ENCODE data around the gene TYRO3. TPM values are rescaled to one million over a fixed set of nuclear protein-coding genes. Genes with fewer than 3 reads are reported as not detected.

The TYRO3 gene
- total and polyA plus RNA-seq, 2 of the 13 experiments (the other 11 are each of a cell fraction or from before 2014, with no cell fraction given) = 24.0 to 43.6 TPM

GRCh38 chr15:41535544-41535943 lies 23.5 kb upstream of the TYRO3 start:
- no peaks in the 10 kb centered on the region for H3K4me1 ChIP-seq (ENCODE audit: insufficient read depth, low read length)
- CTCF ChIA-PET (ENCODE audit: low intra/inter-chr PET ratio, low total read pairs) = no interaction called here
- ATAC-seq = no peak
- no peaks in the 10 kb centered on the region for H4K20me1 ChIP-seq (ENCODE audit: insufficient read depth, low read length)
- 100% methylated on average over 1 of the region's 1 CpG for WGBS (ENCODE audit: low lambda C conversion rate)
- no peaks in the 10 kb centered on the region for H3K9me3 ChIP-seq (ENCODE audit: low read length)
- H3K27me3 ChIP-seq (ENCODE audit: control insufficient read depth in 1 of 2, insufficient read depth in 2 of 2, low read length in 2 of 2) = no peaks in the 10 kb centered on the region
- in situ Hi-C loops (cut with HindIII; ENCODE audit: extremely low pct_ligation_motif_present, low pct_unique_long_range_greater_than_20kb) (no loop called here), intact Hi-C loops (cut with micrococcal nuclease; ENCODE audit: unreplicated experiment) (no loop called here)
- POLR2A ChIA-PET = no interaction called here
- no peak for FAIRE-seq
- TSS peak; percentile 33 for BruUV-seq (replicated peaks)
- no peak overlapping the region for H2AFZ ChIP-seq (ENCODE audit: low read length)
- no peak overlapping the region for H3K27ac ChIP-seq (ENCODE audit: extremely low read length, insufficient read depth, low read length)
- no peak overlapping the region for H3K9ac ChIP-seq (ENCODE audit: insufficient read depth, low read depth, low read length)
- no peaks in the 10 kb centered on the region for H3K79me2 ChIP-seq (ENCODE audit: insufficient read depth, low read length)
- peaks cover 20 to 45% of the 10 kb centered on the region in 2 experiments for H3K36me3 ChIP-seq (replicated peaks in 1 of 2; ENCODE audit: control insufficient read depth in 1 of 2, insufficient read depth in 2 of 2, low read length in 2 of 2)
- no peak overlapping the region for H3K4me3 ChIP-seq (replicated peaks in 1 of 3; ENCODE audit: insufficient read depth in 1 of 3, low read depth in 2 of 3, low read length in 3 of 3)
- no peak for DNase-seq (ENCODE audit: low spot score)
- TF ChIP-seq ZBTB21 (CRISPR knock-in tag; IDR thresholded peaks at IDR 0.05) (no peak), MTA1 (CRISPR knock-in tag; IDR thresholded peaks at IDR 0.05; ENCODE audit: borderline replicate concordance) (no peak), FOXJ3 (CRISPR knock-in tag; IDR thresholded peaks at IDR 0.05; ENCODE audit: borderline replicate concordance) (no peak), BCL3 (CRISPR knock-in tag; IDR thresholded peaks at IDR 0.05) (no peak), ZNF574 (CRISPR knock-in tag; IDR thresholded peaks at IDR 0.05) (no peak), ZMAT5 (CRISPR knock-in tag; IDR thresholded peaks at IDR 0.05; ENCODE audit: borderline replicate concordance, low read depth) (no peak), NFKB2 (CRISPR knock-in tag; IDR thresholded peaks at IDR 0.05; ENCODE audit: borderline replicate concordance) (no peak), PHF21A (CRISPR knock-in tag; IDR thresholded peaks at IDR 0.05) (no peak), ZNF383 (CRISPR knock-in tag; IDR thresholded peaks at IDR 0.05; ENCODE audit: borderline replicate concordance) (no peak), TOPORS (CRISPR knock-in tag; IDR thresholded peaks at IDR 0.05) (no peak), ZMYM2 (CRISPR knock-in tag; IDR thresholded peaks at IDR 0.05) (no peak), BRD4 (CRISPR knock-in tag; IDR thresholded peaks at IDR 0.05) (no peak), ZFY (CRISPR knock-in tag; IDR thresholded peaks at IDR 0.05) (no peak), MED13 (CRISPR knock-in tag; IDR thresholded peaks at IDR 0.05) (no peak), ZNF501 (CRISPR knock-in tag; IDR thresholded peaks at IDR 0.05) (no peak), PAF1 (CRISPR knock-in tag; IDR thresholded peaks at IDR 0.05) (no peak)
- H3K4me2 ChIP-seq (ENCODE audit: low read depth, low read length) = no peak overlapping the region

All from HepG2 (cell line).